ENCODE results near the gene UBC.

DNA sequence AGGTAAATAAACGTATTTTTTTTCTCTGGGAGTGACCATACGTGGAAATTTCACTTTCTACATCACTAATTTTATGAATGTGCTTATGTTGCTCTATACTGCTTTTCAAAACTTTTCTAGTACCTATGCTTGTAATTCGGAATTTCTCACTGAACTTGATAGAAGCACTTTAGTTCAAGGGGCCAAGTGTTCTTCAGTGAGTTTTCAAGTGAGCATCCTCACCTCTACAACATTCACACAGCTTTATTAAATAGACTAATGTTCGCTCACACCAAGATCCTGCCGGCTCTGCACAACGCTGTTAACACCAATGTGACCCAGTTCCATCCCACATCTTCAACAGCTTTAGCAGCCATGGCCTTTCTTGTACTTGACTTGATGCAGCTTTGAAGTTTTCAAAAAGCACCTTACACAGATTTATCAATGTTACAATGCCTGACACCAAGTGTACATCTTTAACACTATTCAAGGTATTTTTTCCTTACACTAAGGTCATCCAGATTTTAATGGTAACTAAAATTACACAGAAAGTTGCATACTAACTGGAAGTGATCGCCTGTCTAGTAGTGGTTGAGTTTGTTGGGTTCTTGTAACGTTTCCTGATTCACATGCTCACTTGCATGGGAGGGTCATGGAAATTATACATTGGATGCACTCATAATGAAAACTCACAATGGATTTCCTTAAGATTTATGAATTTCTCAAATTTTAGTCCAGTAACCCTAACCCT is 4.5 kb downstream of the UBC start:
- TF ChIP-seq EZH2 (IDR thresholded peaks at IDR 0.05) (no peak), POLR2AphosphoS5 (IDR thresholded peaks at IDR 0.05; ENCODE audit: borderline replicate concordance, low read depth, low read length) (peak; percentile 18; the same call in 1 of the 2 replicates), FOXP2 (optimal IDR thresholded peaks at IDR 0.05; ENCODE audit: control extremely low read depth, extremely low read length, insufficient read depth) (no peak)
